HG02973 (cell line): ENCODE data around the gene ERGIC1.
A peak's percentile ranks its signal among the peaks of the same experiment; 100 is the strongest.

Experiments used
- ATAC-seq: cut with Tn5 transposase; IDR thresholded peaks from one replicate; pipeline ENCODE4 v1.9.1; 2021; ENCODE audit warnings: moderate library complexity; ENCODE audit not compliant: unreplicated experiment

The ERGIC1 gene

GRCh38 chr5:172898843-172899369 is 64.9 kb downstream of the ERGIC1 start:
- no peak for ATAC-seq

DNA sequence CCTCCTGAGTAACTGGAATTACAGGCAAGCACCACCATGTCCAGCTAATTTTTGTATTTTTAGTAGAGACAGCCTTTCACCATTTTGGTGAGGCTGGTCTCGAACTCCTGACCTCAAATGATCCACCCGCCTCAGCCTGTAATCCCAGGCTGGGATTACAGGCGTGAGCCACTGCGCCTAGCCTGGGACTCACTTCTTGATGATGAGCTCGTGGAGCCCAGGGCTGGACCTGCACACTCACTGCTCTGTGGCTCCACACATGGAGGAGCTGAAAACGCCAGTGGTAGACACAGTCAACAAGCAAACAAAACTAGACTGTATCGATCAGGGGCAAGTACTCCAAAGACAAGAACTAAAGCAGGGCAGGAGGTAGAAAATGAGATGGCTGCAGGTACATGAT is 65.4 kb downstream of the ERGIC1 start:
- no peak for ATAC-seq

DNA sequence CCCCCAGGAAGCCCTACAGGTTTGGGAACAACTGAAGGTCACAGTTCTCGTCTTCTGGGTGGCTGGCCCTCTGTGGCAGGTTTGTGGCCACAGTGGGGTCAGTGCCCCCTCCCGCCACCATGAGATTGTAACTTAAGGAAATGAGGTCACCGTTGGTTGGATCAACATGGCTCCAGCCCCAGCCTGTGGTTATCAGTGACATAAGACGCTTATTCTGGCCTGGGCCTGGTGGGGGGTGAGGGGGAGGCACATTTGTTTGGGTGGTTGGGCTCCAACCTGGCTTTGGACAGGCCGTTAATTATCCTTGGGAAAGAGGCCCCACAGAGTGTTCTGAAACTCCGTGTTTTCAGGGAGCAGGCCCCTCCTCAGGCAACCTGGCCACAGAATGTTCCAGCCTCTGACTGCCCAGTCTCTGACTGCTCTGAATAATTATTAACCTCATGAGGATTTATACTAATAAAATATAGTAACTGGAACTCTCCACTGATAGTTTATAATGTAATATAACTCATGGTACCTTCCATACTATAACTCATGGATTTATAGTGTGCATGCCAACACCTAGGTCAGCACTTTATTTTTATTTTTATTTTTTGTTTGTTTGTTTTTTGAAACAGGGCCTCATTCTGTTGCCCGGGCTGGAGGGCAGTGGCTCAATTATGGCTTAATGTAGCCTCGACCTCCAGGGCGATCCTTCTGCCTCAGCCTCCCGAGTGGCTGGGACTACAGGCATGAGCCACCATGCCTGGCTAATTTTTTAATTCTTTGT is 67.1 kb downstream of the ERGIC1 start:
- ATAC-seq, result no peak

GRCh38 chr5:172901788-172902496 is 67.9 kb downstream of the ERGIC1 start:
- no peak for ATAC-seq

DNA sequence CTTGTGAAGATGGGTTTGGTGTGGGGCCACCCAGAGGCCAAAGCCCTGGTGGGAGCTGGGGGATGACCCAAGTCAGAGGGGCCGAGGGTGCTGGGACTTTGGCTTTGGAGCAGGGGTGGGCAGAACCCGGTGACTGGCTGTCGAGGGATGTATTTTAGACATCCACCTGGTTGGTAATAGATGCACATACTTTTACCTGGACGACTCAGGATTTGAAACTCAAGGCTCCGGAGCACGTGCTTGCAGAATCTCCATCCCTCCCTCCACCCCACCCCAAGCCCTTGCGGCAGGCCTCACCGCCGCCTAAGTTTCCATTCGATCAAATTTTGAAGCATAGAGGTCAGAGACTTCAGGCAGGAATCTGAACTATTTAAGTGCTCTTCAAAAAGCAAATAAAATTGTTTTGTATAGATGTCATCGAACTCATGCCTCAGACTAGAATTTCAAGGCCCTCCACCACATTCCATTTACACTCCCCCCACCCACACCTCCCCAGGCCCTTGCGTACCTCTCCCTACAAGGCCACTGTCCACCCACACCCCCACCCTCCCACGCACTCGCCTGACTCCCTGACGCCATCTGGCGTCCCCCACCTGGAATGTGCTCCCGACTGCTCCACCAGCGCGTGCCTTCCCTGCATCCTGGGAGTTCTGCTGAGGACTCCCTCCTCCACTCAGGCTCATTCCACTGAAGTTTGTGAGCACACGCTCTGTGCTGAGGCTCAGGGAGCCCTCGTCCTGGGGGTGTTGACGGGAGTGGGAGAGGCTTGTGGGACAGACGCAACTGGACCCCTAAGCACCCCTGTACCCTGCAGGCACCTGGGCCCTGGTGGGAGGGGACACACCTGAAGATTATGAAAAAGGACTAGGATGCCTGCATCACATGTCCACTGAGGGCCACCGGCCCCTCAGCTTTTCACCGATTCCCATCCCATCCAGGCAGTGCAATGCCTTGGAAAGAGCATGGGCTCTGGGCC is 68.7 kb downstream of the ERGIC1 start:
- ATAC-seq, result no peak

DNA sequence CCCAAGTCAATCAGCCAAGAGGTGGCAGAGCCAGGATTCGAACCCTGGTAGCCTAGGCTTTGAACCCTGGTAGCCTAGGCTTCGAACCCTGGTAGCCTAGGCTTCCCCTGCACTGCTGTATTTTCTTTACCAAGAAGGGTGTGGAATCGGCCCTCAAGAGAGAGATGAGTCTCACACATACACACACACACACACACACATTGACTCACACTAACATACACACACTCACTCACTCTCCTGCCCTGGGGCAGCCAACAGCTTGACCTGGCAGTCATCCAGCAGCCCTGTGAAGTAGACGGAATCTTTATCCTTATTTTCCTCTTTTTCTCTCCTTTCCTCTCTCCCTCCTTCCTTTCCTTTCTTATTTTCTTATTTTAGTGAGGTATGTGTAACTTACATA is 69.7 kb downstream of the ERGIC1 start:
- ATAC-seq, result no peak

DNA sequence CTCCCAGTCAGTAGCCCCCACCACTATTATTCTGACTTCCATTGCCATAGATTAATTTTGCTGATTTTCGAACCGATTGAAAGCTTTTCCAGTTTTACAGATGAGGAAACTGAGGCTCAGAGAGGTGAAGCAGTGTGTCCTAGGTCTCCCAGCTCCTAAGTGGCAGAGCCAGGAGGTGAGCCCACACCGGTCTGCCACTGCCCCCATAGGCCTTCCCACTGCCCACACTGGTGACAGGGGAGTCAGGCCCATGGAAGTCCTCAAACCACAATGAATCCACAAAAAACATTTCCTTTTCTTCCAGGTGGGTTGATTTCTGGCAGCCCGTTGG is 70.2 kb downstream of the ERGIC1 start:
- no peak for ATAC-seq

- no peak for ATAC-seq
Measured at GRCh38 chr5:172904643-172905345, 70.7 kb downstream of the ERGIC1 start.

- ATAC-seq, result no peak
Measured at GRCh38 chr5:172905346-172906140, 71.5 kb downstream of the ERGIC1 start.

GRCh38 chr5:172906436-172906835 is 72.4 kb downstream of the ERGIC1 start:
- ATAC-seq, result peak; percentile 55

GRCh38 chr5:172906888-172907287 is 72.8 kb downstream of the ERGIC1 start:
- peak; percentile 7 for ATAC-seq

DNA sequence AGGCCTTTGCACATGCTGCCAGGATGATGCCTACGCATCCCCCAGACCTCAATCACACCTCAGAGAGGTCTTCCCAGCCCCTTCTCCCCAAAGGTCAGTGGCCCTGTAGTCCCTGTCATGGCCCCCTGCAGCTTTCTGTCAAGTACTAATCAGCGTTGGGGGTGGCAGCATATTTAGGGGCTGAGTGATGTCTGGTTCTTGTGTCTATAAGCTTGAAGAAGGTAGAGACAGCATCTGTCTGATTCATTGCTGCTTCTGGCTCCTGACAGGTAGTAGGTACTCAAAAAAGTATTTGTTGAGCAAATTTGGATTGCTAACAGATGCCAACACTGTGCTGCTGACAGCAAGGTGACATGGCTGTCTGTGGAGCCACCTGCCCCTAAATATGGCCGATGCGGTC is 73.6 kb downstream of the ERGIC1 start:
- no peak for ATAC-seq

GRCh38 chr5:172908662-172909061 is 74.6 kb downstream of the ERGIC1 start:
- ATAC-seq, result no peak

DNA sequence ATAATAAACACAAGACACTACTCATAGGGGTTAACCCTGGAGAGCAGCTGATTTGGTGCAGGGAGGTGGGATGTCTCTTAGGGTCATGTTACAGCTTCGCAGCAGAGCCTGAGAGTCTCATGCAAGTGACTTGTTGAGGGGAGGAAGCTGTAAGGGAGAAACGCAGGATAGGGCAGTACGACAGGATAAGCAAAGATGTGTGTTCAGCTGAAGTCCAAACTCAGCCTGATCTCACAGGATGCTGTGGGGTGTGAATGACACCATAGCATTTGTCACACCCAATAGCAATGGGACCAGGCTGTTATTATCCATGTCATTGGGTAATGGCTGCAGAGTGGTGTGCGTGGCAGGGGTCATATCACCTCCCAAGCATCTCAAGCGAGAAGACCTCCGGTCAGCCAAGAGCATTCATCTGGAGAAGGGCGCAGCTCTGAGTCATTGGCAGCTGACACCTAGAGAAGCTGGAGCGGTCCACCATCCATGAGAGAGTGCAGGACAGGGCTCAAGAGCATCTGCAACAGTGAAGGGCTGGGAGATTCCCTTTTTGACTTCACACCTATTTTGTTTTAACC is 76.0 kb downstream of the ERGIC1 start:
- ATAC-seq, result no peak

DNA sequence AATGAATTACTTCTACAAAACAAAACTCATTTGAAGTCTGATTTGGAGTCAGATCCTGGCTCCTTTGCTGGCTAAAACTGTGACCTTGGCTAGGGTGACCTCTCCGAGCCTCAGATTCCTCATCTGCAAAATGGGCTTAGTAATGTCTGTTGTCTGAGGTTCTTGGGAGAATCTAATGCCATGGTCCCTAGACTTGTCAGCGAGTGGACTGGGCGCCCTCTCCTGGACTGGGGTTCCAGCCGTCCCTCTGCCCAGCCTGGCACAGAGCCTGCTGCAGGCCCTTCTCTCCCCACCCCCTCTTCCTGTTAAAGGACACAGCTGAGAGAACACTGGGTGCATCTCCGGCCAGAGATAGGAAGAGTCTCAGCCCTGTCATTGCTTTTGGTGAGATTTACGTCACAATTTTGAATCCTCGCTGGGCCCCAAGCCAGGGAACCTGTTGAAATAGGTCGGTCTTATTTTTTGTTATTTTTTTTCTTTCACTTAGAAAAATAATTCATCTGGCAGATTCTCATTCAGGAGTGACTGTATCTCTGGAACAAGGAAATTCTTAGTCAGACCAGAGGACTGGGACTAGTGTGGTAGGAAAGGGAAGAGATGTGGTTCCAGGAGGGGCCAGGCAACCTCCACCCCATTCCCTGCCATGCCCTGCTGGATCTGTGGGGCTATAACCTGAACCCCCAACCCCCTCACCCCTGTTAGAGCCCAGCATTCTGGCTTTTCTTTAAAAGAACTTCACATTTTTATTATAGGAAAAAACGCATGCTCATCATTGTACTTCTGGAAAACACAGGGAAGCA is 77.0 kb downstream of the ERGIC1 start:
- no peak for ATAC-seq

- no peak for ATAC-seq
Measured at GRCh38 chr5:172911628-172911880, 77.5 kb downstream of the ERGIC1 start.

- ATAC-seq, result no peak
Measured at GRCh38 chr5:172911976-172912375, 77.9 kb downstream of the ERGIC1 start.

DNA sequence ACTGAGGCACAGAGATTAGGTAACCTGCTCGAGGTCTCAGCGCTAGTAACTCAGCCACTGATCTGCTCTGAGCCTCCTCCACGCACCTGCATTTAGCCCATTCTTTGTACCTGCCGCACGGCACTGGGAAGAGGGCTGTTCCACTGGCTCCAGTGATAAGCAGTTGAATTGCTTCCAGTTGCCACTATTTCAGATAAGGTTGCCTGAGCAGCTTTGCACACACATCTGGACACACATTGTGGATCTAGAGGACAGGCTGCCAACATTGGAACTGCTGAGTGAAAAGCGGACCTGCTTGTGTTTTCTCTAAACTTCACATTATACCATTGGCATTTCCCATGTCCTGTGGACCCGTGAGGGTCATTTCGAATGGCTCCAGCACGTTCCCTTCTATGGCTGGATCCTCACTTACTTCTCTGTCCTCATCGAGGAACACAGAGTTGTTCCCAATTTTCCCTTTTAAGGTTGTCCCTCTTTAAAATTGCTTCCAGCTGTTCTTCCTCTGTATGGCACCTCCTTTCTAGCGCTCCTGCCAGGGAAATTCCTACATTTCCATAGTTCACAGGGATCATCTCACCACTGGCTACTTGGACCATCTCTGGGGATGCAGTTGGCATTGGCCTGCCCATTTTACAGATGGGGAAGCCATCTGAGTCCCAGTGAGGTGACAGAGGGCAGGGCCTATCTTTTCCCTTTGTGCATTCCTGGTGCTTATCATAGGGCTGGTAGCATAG is 79.2 kb downstream of the ERGIC1 start:
- no peak for ATAC-seq
